HG03457 (cell line): ENCODE results near the gene RPL18A.

Experiments
- ATAC-seq: cut with Tn5 transposase; IDR thresholded peaks from one replicate; pipeline ENCODE4 v1.9.1; 2021; ENCODE audit warnings: moderate number of reproducible peaks; ENCODE audit not compliant: unreplicated experiment

RPL18A gene

GRCh38 chr19:17859533-17860330 lies at the start of gene RPL18A:
Gene RPL18A, plus strand, starts transcription at chr19:17859910. Its CDS starts 47 bp downstream, at chr19:17859957.
- ATAC-seq = peak; percentile 84

DNA sequence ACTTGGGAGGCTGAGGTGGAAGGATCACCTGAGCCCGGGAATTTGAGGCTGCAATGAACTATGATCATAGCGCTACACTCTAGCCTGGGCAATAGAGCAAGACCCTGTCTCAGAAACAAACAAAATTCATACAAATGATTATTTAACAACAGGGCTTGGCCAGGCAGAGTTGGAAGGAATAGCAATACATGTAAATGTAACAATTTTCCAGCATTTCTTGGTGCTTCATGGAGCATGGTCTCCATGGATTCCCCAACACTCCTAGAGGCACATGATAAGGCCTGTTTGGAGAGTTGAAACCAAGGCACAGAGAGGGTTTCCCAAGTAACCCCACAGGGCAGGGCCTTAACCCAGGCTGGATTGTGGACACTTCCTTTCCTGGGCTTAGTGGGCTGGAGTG lies 48.6 kb upstream of the RPL18A start:
- no peak for ATAC-seq

DNA sequence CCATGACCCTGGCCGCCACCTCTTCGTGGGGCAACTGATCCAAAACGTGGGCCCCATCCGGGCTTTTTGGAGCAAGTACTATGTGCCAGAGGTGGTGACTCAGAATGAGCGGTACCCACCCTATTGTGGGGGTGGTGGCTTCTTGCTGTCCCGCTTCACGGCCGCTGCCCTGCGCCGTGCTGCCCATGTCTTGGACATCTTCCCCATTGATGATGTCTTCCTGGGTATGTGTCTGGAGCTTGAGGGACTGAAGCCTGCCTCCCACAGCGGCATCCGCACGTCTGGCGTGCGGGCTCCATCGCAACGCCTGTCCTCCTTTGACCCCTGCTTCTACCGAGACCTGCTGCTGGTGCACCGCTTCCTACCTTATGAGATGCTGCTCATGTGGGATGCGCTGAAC lies 48.0 kb upstream of the RPL18A start:
- ATAC-seq = no peak

DNA sequence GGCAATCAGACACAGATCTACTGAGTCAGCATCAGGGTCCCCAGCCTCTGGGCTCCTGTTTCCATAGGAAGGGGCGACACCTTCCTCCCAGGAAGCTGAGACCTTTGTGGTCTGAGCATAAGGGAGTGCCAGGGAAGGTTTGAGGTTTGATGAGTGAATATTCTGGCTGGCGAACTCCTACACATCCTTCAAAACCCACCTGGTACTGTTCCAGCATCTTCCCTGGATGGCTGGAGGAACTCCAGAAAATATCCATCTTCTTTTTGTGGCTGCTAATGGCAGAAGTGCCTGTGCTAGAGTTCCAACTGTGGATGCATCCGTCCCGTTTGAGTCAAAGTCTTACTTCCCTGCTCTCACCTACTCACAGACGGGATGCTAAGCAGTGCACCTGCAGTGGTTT lies 47.6 kb upstream of the RPL18A start:
- ATAC-seq = no peak

DNA sequence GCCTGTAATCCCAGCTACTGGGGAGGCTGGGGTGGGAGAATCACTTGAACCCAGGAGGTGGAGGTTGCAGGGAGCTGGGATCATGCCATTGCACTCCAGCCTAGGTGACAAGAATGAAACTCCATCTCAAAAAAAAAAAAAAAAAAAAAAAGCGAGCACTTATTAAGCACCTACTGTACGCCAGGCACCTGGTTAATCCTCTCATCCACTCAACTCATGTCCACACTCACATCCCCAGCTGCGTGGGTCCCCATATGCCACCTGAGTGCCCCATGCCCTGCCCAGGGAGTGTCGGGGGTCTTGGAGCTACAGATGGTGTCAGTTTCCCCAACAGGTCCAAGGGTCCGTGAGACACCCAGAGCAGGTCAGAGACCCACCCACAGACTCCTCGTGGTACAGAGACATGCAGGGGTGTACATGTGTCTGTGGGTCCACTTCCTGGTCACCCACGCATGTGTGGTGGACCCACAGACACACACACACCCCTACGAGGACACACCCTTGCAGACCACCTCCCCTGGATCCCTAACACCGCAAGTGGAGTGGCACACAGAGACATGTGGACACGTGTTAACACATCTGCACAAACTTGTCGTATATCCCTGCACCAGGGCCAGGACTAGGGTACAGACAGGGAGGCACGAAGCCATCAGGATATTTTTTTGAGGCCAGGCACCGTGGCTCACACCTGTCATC lies 41.9 kb upstream of the RPL18A start:
- ATAC-seq = no peak

- no peak for ATAC-seq
Observed at GRCh38 chr19:17821190-17821589, 38.5 kb upstream of the RPL18A start, which contains the start of gene INSL3. Gene INSL3, minus strand, starts transcription at chr19:17821519. Its CDS starts 13 bp downstream, at chr19:17821506.

- no peak for ATAC-seq
Observed at GRCh38 chr19:17824339-17824738, 35.4 kb upstream of the RPL18A start.

GRCh38 chr19:17826508-17827056 lies 33.1 kb upstream of the RPL18A start:
- ATAC-seq = no peak

DNA sequence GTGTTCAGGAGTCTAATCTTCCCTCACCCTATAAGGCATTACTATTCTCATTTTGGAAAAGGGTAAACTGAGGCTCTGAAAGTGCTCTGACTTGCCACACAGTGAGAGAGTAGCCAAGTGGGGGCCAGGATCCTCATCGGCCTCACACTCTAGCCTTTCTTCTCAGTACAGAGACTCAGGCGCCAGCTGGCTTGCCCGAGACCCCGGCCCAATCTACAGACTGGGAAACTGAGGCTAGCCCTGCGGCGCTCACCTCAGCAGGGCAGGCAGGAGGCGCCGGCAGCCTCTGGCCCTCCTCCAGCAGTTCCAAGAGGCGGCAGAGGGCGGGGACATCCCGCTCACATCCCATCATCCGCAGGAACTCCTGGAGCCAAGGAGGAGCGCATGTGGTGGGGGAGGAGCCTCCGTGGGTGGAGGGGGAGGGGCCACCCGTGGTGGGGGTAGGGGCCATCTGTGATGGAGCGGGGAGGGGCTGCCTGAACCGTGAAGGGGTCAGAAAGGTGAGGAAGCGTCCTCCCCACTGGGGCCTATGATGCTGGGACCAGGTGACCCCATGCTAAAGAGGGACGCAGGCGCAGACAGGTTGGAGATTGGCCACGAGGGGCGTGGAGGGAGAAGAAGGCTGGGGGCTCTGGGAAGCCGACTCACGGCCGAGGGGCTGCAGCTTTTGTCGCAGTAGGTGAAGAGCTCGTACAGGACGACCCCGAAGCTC lies 29.7 kb upstream of the RPL18A start:
- ATAC-seq = no peak

GRCh38 chr19:17830567-17831418 lies 28.9 kb upstream of the RPL18A start:
- no peak for ATAC-seq

- no peak for ATAC-seq
Observed at GRCh38 chr19:17831419-17831888, 28.3 kb upstream of the RPL18A start.

GRCh38 chr19:17832443-17833208 lies 27.1 kb upstream of the RPL18A start:
- ATAC-seq = no peak

- no peak for ATAC-seq
Observed at GRCh38 chr19:17834350-17835181, 25.1 kb upstream of the RPL18A start.

- ATAC-seq = no peak
Observed at GRCh38 chr19:17835182-17836006, 24.3 kb upstream of the RPL18A start.

DNA sequence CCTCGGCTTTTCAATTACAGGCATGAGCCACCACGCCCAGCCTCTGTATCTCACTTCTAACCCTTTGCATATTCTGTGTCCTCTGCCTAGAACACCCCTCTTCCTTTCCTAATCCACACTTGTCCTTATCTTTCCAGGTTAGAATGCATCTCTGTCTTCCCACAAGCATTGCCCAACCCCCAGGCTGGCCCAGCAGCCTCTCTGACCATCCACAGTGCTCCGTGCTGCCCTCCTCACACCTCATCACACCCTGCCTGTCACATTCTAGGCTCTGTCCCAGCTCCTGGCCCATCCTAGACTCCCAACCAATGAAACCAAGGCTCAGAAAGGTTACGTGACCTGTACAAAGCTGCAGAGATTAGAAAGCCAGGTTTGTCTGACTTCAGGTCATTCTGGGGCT lies 23.2 kb upstream of the RPL18A start:
- no peak for ATAC-seq

- ATAC-seq = no peak
Observed at GRCh38 chr19:17837972-17838371, 21.7 kb upstream of the RPL18A start.

GRCh38 chr19:17840019-17840418 lies 19.7 kb upstream of the RPL18A start:
- ATAC-seq = no peak

DNA sequence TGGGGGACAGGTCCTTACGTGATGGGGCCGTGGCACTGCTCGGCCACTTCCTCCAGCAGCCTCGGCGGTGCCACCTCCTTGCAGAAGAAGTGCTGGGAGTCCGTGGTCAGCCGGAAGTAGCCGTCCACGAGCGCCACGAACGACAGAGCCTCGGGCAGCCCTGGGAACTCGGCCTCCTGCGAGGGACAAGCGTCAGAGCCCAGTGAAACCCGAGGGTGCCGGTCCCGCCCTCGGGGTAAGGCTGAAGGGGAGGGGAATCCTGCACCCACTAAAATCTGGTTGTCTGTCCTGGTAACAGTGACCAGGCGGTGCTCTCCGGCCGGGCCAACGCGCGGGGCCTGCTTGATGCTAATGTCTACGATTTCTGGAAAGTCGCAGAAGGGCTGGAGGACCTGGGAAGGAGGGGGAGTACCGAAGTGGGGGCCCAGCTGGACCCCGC lies 18.3 kb upstream of the RPL18A start:
- ATAC-seq = no peak
